Panc1 (cell line): ENCODE results near the gene ADAM23.

Source experiments
- CTCF ChIP-seq: fragments of 450-650 bp; IDR thresholded peaks from 2 replicates; pipeline ENCODE4 v1.5.1; 2017; ENCODE audit warnings: mild to moderate bottlenecking
- POLR2AphosphoS5 ChIP-seq: IDR thresholded peaks from 2 replicates; pipeline ENCODE4 v1.6.1; 2012; ENCODE audit warnings: mild to moderate bottlenecking, low read depth, low read length, moderate library complexity
- SIN3A ChIP-seq: IDR thresholded peaks from 2 replicates; pipeline ENCODE4 v1.6.1; 2012; ENCODE audit warnings: low read depth, mild to moderate bottlenecking, low read length, moderate library complexity, borderline replicate concordance; ENCODE audit not compliant: insufficient read depth

- TF ChIP-seq CTCF: no peak
- no peak for TF ChIP-seq SIN3A
- TF ChIP-seq POLR2AphosphoS5: no peak
Measured at GRCh38 chr2:206457188-206457634, 13.9 kb downstream of the ADAM23 start.
